ENCODE results near the gene ASGR2. TPM values are rescaled to one million over a fixed set of nuclear protein-coding genes. Genes with fewer than 3 reads are reported as not detected.
"Not testable (repeated sequence)": the region's sequence is repeated elsewhere in the genome, so short reads cannot be mapped to it uniquely, and the experiment has no call there.

Gene ASGR2
- total RNA-seq, result not detected

- peak in 1 of 3 donors; percentile 36 for DNase-seq
- Histone ChIP-seq H3K27me3 (no peaks in the 10 kb centered on the region), H3K27ac (peak within 1 kb of the TSS in 1 of 4 donors; percentile 5), H3K4me1 (no peaks in the 10 kb centered on the region), H3K36me3 (no peaks in the 10 kb centered on the region), H3K4me3 (peak within 1 kb of the TSS in 1 of 4 donors; percentile 36), H3K9me3 (no peaks in the 10 kb centered on the region)
- TF ChIP-seq CTCF (IDR thresholded peaks at IDR 0.05), result no peak
- no peak for TF ChIP-seq POLR2A (IDR thresholded peaks at IDR 0.05)
These were observed at the start of gene ASGR2 for GRCh38 chr17:7114241-7114874. Gene ASGR2 (minus strand): TSS chr17:7114822. CDS start chr17:7114240, 582 bp downstream.

GRCh38 chr17:7159571-7159970 is 44.9 kb upstream of the ASGR2 start:
- not testable (repeated sequence) for H3K4me1 ChIP-seq, H3K4me3 ChIP-seq, H3K27me3 ChIP-seq, H3K9me3 ChIP-seq, H3K36me3 ChIP-seq, H3K27ac ChIP-seq, DNase-seq

- not testable (repeated sequence) for H3K4me1 ChIP-seq, H3K27me3 ChIP-seq, H3K9me3 ChIP-seq, DNase-seq, H3K36me3 ChIP-seq, H3K27ac ChIP-seq, H3K4me3 ChIP-seq
These were observed 43.8 kb upstream of the ASGR2 start for GRCh38 chr17:7158424-7158823.

GRCh38 chr17:7156342-7156940 is 41.8 kb upstream of the ASGR2 start:
- no peaks in the 10 kb centered on the region for H3K27me3 ChIP-seq
- no peaks in the 10 kb centered on the region for H3K36me3 ChIP-seq
- no peak for DNase-seq
- no peak overlapping the region for H3K27ac ChIP-seq
- H3K4me3 ChIP-seq, result no peak overlapping the region
- H3K4me1 ChIP-seq, result no peaks in the 10 kb centered on the region
- TF ChIP-seq POLR2A (IDR thresholded peaks at IDR 0.05) (no peak), CTCF (IDR thresholded peaks at IDR 0.05) (no peak)
- no peaks in the 10 kb centered on the region for H3K9me3 ChIP-seq

- Histone ChIP-seq H3K9me3 (no peaks in the 10 kb centered on the region), H3K36me3 (no peaks in the 10 kb centered on the region), H3K4me1 (no peaks in the 10 kb centered on the region), H3K27me3 (no peaks in the 10 kb centered on the region), H3K27ac (no peak overlapping the region), H3K4me3 (no peak overlapping the region)
- DNase-seq, result no peak
- TF ChIP-seq CTCF (IDR thresholded peaks at IDR 0.05) (no peak), POLR2A (IDR thresholded peaks at IDR 0.05) (no peak)
These were observed 33.1 kb upstream of the ASGR2 start for GRCh38 chr17:7147772-7148171.

- no peaks in the 10 kb centered on the region for H3K4me1 ChIP-seq
- no peak for DNase-seq
- H3K27me3 ChIP-seq, result no peaks in the 10 kb centered on the region
- no peak overlapping the region for H3K4me3 ChIP-seq
- no peaks in the 10 kb centered on the region for H3K9me3 ChIP-seq
- TF ChIP-seq CTCF (IDR thresholded peaks at IDR 0.05), result no peak
- TF ChIP-seq POLR2A (IDR thresholded peaks at IDR 0.05), result no peak
- H3K36me3 ChIP-seq, result no peaks in the 10 kb centered on the region
- H3K27ac ChIP-seq, result no peak overlapping the region
These were observed 31.5 kb upstream of the ASGR2 start for GRCh38 chr17:7146115-7146514.

All from Peyer's patch (tissue), 4 donors.